Activated CD4-positive, alpha-beta T cell treated with anti-CD3 and anti-CD28 coated beads, Interleukin-2, amount 50 U/mL, for 1 hour (primary cell): Measurements from ENCODE around the gene DCD.
"Not testable (repeated sequence)": the region's sequence is repeated elsewhere in the genome, so short reads cannot be mapped to it uniquely, and the experiment has no call there.

Source experiments
- DNase-seq: peaks from one replicate; pipeline ENCODE4 v3.0.0-alpha.2; 2020

The DCD gene

GRCh38 chr12:54648265-54648664 lies at the start of gene DCD:
Gene DCD, minus strand, starts transcription at chr12:54648365. Its CDS starts 62 bp downstream, at chr12:54648303.
- no peak for DNase-seq

- no peak for DNase-seq
Observed at GRCh38 chr12:54697851-54698250, 49.7 kb upstream of the DCD start.

DNA sequence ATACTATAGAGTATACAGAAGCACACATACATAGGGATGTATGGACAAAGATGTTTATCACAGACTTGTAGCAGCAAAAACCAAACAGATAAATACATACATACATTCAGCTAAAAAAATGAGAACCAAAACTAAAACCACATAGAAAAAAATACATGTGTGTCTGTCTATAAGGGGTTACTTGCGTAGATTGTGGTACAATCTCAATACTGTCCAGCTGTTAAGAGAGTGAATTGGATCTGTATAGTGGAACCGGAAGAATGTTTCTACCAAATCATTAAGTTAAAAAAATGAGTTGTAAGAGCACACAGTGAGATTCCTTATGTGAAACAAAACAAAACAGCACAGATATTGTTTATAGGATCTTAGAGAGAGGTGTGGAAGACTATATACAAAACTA lies 44.2 kb upstream of the DCD start:
- DNase-seq: no peak

- DNase-seq: no peak
Observed at GRCh38 chr12:54689984-54690383, 41.8 kb upstream of the DCD start.

GRCh38 chr12:54689034-54689372 lies 40.8 kb upstream of the DCD start:
- no peak for DNase-seq

GRCh38 chr12:54688309-54689033 lies 40.3 kb upstream of the DCD start:
- no peak for DNase-seq

GRCh38 chr12:54684636-54685630 lies 36.8 kb upstream of the DCD start:
- DNase-seq: no peak

GRCh38 chr12:54683398-54683797 lies 35.2 kb upstream of the DCD start:
- no peak for DNase-seq

DNA sequence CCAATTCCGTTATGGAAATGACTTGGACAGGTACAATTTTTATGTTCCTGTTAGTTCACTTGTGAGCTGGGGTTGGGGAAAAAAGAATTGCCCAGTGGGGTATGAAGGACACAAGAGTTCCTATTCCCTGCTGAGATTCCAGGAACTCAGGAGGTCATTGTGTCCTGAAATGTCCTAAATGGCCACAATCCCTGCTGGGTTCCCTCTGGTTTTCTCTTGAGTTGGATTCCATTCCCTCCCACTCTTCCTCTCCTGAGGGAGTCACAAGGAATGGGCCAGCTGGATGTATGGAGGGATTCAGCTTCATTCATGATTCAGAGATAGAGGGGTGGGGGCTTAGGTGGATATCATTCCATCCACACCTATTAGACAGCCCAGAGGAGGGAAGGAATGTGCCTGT lies 34.5 kb upstream of the DCD start:
- DNase-seq: no peak

DNA sequence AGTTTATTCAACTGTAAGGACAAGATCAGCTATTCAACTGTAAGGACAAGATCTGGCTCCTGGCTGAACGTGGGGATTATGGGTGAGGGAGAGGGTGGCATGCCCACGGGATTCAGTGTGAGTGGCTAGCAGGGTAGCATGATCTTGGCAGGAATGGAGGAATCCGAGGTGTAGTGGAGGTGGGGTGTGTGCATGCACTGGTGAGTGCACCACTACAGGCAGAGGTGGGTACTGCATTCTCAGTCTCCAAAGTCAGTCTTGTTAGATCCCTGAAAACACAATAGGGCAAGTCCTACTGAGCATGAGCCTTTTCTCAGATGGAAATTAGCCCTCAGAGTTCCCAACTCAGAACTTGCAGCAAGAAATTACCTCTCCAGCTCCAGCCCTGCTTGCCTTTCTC lies 32.2 kb upstream of the DCD start:
- peak; percentile 17 for DNase-seq

DNA sequence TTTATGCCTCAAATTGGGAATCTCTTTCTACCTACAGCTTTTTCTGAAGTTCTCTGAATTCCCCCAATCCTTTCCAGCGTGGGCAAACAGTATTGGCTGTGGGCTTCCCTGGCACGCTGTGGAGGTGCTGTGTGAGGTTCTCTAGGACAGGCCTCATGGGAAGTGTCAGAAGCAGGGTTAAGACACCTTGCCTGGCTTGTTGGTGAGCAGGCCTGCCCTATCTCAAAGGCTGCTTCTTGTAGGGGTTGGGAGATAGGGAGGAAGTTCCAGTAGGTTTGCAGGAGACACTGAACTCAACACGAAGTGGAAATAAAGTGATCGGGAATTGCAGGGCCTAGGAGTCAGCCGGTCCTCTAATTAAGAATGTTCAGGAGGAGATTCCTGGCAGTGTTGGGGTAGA lies 30.0 kb upstream of the DCD start:
- DNase-seq: no peak

- no peak for DNase-seq
Observed at GRCh38 chr12:54667945-54668344, 19.8 kb upstream of the DCD start.

GRCh38 chr12:54666008-54666407 lies 17.8 kb upstream of the DCD start:
- DNase-seq: no peak

- DNase-seq: not testable (repeated sequence)
Observed at GRCh38 chr12:54665022-54665635, 17.0 kb upstream of the DCD start.

GRCh38 chr12:54663603-54664002 lies 15.4 kb upstream of the DCD start:
- no peak for DNase-seq

DNA sequence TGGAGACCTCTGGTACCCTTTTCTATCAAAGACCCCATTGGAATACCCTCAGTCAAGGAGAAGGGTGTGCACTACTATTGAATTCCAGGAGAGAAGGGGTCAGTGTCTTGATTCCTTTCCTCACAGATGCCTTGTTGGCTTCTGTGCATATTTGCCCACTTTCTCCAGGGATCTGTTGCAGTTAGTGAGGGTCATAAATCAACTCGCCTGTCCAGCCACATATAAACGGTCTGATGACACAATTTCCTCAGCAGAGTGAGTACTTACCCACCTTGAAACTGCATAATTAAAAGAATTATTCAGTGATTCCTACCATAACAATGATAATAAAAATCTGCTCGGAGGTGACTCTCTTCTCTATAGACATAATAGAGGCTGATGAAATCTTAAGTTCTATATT lies 13.9 kb upstream of the DCD start:
- DNase-seq: no peak

DNA sequence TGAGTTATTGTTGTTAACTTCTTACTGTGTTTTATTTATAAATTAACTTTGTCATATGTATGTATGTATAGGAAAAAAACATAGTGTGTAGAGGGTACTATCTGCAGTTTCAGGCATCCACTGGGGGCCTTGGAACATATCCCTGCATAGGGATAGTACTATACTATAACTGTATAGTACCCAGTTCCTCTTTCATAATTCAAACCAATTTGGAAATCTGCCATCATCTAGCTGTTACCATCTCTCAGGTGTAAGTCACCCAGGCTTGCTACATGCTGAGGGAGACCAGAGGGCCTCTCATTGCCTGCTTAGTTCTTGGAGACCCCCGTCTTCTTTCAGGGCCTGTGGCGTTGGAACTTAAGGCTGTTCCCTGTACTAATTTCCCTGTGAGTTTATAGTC lies 12.9 kb upstream of the DCD start:
- DNase-seq: no peak

DNA sequence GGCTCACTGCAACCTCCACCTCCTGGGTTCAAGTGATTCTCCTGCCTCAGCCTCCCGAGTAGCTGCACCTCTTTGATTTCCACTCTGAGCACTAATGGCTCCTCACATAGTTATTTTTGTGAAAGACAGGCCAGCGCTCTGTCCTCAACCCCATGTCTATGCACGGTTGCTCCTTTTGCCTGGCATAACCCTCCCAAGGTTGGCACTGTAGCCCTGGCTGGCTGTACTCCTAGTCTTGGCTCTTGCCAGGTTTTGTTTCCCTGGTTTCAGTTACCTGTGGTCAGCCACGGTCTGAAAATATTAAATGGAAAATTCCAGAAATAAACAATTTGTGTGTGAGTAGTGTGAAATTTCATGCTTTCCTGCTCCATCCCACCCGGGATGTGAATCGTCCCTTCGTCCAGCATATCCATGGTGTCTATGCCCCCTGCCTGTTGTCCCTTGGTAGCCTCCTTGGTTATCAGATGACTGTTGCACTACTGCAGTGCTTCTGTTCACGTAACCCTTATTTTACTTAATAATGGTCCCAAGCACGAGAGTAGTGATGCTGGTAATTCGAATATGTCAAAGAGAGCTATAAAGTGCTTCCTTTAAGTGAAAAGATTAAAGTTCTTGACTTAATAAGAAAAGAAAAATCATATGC lies 12.3 kb upstream of the DCD start:
- no peak for DNase-seq

GRCh38 chr12:54658306-54659264 lies 10.4 kb upstream of the DCD start:
- peak; percentile 42 for DNase-seq

DNA sequence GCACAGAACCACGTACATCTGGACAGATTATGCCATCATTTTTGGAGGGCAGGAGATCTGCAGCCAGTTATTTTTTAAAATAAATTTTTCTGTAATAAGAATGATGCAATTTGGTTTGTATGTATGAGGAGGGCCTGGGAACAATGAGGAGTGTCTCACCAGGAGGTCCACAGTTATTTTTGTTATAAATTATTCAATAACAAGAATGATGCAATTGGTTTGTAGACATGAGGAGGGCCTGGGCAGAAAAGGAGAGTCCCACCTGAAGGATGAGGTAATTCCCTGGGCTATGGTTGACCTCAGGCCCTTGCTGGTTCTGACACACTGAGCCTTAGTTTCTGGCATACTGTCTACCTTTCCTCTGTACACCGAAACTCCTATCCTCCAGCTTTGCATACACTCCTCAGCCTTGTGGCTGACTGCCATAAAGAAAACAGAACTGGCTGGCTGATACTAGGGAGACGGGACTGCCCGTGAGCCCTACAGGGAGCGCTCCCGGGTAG lies 9.0 kb upstream of the DCD start:
- no peak for DNase-seq

- no peak for DNase-seq
Observed at GRCh38 chr12:54654926-54655325, 6.8 kb upstream of the DCD start.

DNA sequence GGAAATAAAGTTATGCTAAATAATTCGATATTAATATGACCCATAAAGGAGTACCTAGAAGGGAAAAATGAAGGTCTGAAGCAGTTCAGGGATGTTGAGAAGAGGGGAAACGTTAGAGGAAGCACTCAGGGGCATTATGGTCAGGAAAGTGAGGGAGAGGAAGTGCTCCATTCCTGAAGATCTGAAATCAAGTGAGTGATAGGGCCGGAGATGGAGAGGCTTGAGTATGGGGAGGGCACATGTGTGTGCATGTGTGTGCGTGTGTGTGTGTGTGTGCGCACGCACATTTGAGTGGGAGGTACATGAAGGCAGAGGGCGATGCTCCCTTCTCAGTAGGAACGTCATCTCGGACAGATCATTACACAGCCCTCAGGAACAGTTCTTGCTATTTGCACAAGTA lies 4.9 kb upstream of the DCD start:
- no peak for DNase-seq
